HepG2 (cell line): ENCODE measurements around the gene CBR4. TPM values are rescaled to one million over a fixed set of nuclear protein-coding genes. Genes with fewer than 3 reads are reported as not detected.

Source experiments
- ATAC-seq: fragments of 200-7000 bp; cut with Tn5 transposase; 3 replicates; pipeline ENCODE4 v1.9.1; 2020; ENCODE audit warnings: mild to moderate bottlenecking, moderate library complexity
- BruUV-seq: library from RNA; stranded (reverse); fragments of 400-500 nt; replicated peaks from 2 replicates; lab custom pipeline; 2021; lab: Mats Ljungman, UMichigan
- CTCF ChIA-PET: fragments of 300-600 bp; formaldehyde crosslinking; extraction: SDS; loops from one replicate; lab custom pipeline; 2021; ENCODE audit warnings: low total read pairs, inconsistent platforms, low intra/inter-chr PET ratio; lab: Yijun Ruan, JAX
- POLR2A ChIA-PET: fragments of 350-600 bp; sonication (Branson Sonifier 250); formaldehyde crosslinking; loops from one replicate; lab custom pipeline; 2020; ENCODE audit warnings: antibody characterized with exemption, inconsistent platforms; lab: Yijun Ruan, JAX
- DNase-seq: peaks from one replicate; pipeline ENCODE4 v3.0.0-alpha.2; 2015; ENCODE audit warnings: low spot score
- FAIRE-seq: peaks from 3 replicates; lab custom pipeline; 2011; peaks lifted over from hg19 to GRCh38; lab: Jason Lieb, UNC
- H2AFZ ChIP-seq: one replicate; pipeline ENCODE4 v1.6.1; 2011; ENCODE audit warnings: low read length, inconsistent platforms
- H3K27ac ChIP-seq: fragments of 300-600 bp; 3 replicates; pipeline ENCODE4 v1.8.0; 2011; ENCODE audit warnings: mixed run types, mild to moderate bottlenecking, mixed read lengths, low read length, inconsistent platforms; ENCODE audit not compliant: insufficient read depth; ENCODE audit errors: extremely low read length
- H3K27me3 ChIP-seq, 2 experiments: fragments of 200-600 bp in 1 of 2; 2 replicates in 1 of 2; 3 replicates in 1 of 2; pipeline versions ENCODE4 v1.6.0 to v1.8.0; 2011; ENCODE audit warnings: low read length in 2 of 2, mild to moderate bottlenecking in 2 of 2, moderate library complexity in 2 of 2, inconsistent platforms in 1 of 2; ENCODE audit not compliant: insufficient read depth in 2 of 2, control insufficient read depth in 1 of 2
- H3K36me3 ChIP-seq, 2 experiments: fragments of 200-600 bp in 1 of 2; replicated peaks in 1 of 2; 2 replicates in 1 of 2; 3 replicates in 1 of 2; pipeline versions ENCODE4 v1.5.1 to v1.8.0; 2011; ENCODE audit warnings: low read length in 2 of 2, inconsistent platforms in 1 of 2; ENCODE audit not compliant: insufficient read depth in 2 of 2, control insufficient read depth in 1 of 2
- H3K4me1 ChIP-seq: 2 replicates; pipeline ENCODE4 v1.5.1; 2012; ENCODE audit warnings: low read length, inconsistent platforms; ENCODE audit not compliant: insufficient read depth
- H3K4me2 ChIP-seq: 2 replicates; pipeline ENCODE4 v1.6.0; 2011; ENCODE audit warnings: low read depth, low read length, inconsistent platforms
- H3K4me3 ChIP-seq, 3 experiments: fragments of 200-600 bp in 1 of 3; sonication (generic), shearing (Covaris generic) in 1 of 3; replicated peaks in 1 of 3; 2 replicates each; pipeline ENCODE4 v1.5.1; 2011 to 2016; ENCODE audit warnings: low read length in 3 of 3, inconsistent platforms in 2 of 3, low read depth in 2 of 3, mild to moderate bottlenecking in 2 of 3, control low read depth in 1 of 3, mixed read lengths in 1 of 3; ENCODE audit not compliant: insufficient read depth in 1 of 3
- H3K79me2 ChIP-seq: one replicate; pipeline ENCODE4 v1.6.1; 2011; ENCODE audit warnings: low read length, inconsistent platforms; ENCODE audit not compliant: insufficient read depth
- H3K9ac ChIP-seq: 2 replicates; pipeline ENCODE4 v1.6.0; 2011; ENCODE audit warnings: mild to moderate bottlenecking, low read depth, low read length, inconsistent platforms; ENCODE audit not compliant: insufficient read depth
- H3K9me3 ChIP-seq: 2 replicates; pipeline ENCODE4 v1.5.1; 2012; ENCODE audit warnings: mild to moderate bottlenecking, low read length
- H4K20me1 ChIP-seq: 2 replicates; pipeline ENCODE4 v1.6.0; 2011; ENCODE audit warnings: inconsistent platforms, mild to moderate bottlenecking, low read length, moderate library complexity; ENCODE audit not compliant: insufficient read depth
- CREB1 ChIP-seq, 2 experiments: fragments of 450-650 bp in 1 of 2; IDR thresholded peaks; 2 replicates each; pipeline ENCODE4 v1.6.1; 2016 to 2017; ENCODE audit warnings: control low read depth in 1 of 2, mild to moderate bottlenecking in 1 of 2, missing compliant biosample characterization in 1 of 2, missing genetic modification characterization in 1 of 2
- YEATS4 ChIP-seq: sonication (generic); formaldehyde crosslinking; IDR thresholded peaks from 2 replicates; pipeline ENCODE4 v1.4.0; 2020; ENCODE audit warnings: missing genetic modification reagents, borderline replicate concordance
- ZFP36L1 ChIP-seq: sonication (generic); formaldehyde crosslinking; IDR thresholded peaks from 2 replicates; pipeline ENCODE4 v1.8.0; 2022; ENCODE audit warnings: mild to moderate bottlenecking, missing genetic modification reagents, moderate library complexity
- ZNF160 ChIP-seq: sonication (generic); formaldehyde crosslinking; IDR thresholded peaks from 2 replicates; pipeline ENCODE4 v1.8.0; 2022; ENCODE audit warnings: mild to moderate bottlenecking, inconsistent platforms, missing genetic modification reagents
- ZNF296 ChIP-seq: sonication (generic); formaldehyde crosslinking; conservative IDR thresholded peaks from 2 replicates; pipeline ENCODE4 v1.5.0; 2020; ENCODE audit warnings: mild to moderate bottlenecking, missing genetic modification reagents
- ZNF30 ChIP-seq: sonication (generic); formaldehyde crosslinking; IDR thresholded peaks from 2 replicates; pipeline ENCODE4 v1.5.0; 2020; ENCODE audit warnings: mild to moderate bottlenecking, missing genetic modification reagents
- ZNF660 ChIP-seq: sonication (generic); formaldehyde crosslinking; IDR thresholded peaks from 2 replicates; pipeline ENCODE4 v1.5.1; 2020; ENCODE audit warnings: mild to moderate bottlenecking, low read depth, missing genetic modification reagents, borderline replicate concordance
- ZNF678 ChIP-seq: sonication (generic); formaldehyde crosslinking; IDR thresholded peaks from 2 replicates; pipeline ENCODE4 v1.4.0; 2020; ENCODE audit warnings: mild to moderate bottlenecking, missing genetic modification reagents
- ZNF713 ChIP-seq: sonication (generic); formaldehyde crosslinking; IDR thresholded peaks from 2 replicates; pipeline ENCODE4 v1.4.0; 2020; ENCODE audit warnings: mild to moderate bottlenecking, missing genetic modification reagents
- WGBS: methylation state at CpG from one replicate; pipeline ENCODE4 v1.1.6; 2017; ENCODE audit warnings: low lambda C conversion rate; 5-methylcytosine and 5-hydroxymethylcytosine counted together
- in situ Hi-C: cut with HindIII; loops from 2 replicates; pipeline ENCODE4 v1.10.0; 2017; ENCODE audit warnings: low pct_unique_long_range_greater_than_20kb; ENCODE audit not compliant: extremely low pct_ligation_motif_present
- intact Hi-C: fragments of 100-400 bp; cut with micrococcal nuclease; formaldehyde crosslinking; loops from one replicate; pipeline ENCODE4 v1.10.0; 2022; ENCODE audit not compliant: unreplicated experiment
- polyA plus RNA-seq, 8 experiments: library from polyadenylated mRNA; depleted of rRNA in 3 of 8; stranded (reverse) in 7 of 8; unstranded in 1 of 8; fragments of >200 nt; fragmentation: Illumina TruSeq in 4 of 8; extraction: Trizol in 4 of 8; gene quantifications; 2 replicates each; pipeline versions ENCODE4 v1.2.1 to v1.2.3, GENCODE V29; 2011 to 2016; ENCODE audit warnings: low read depth in 4 of 8, missing spikeins in 1 of 8, mixed read lengths in 1 of 8; ENCODE audit not compliant: insufficient read depth in 1 of 8
- total RNA-seq, 5 experiments: library from RNA; depleted of rRNA; stranded (reverse); fragments of >200 nt; fragmentation: Illumina TruSeq; extraction: Trizol; gene quantifications; 2 replicates each; pipeline ENCODE4 v1.2.3, GENCODE V29; 2016; ENCODE audit warnings: low read depth in 1 of 5
- TF ChIP-seq, protein P1 (sequence below): sonication (generic); formaldehyde crosslinking; IDR thresholded peaks from 2 replicates; pipeline ENCODE4 v1.8.0; 2022; ENCODE audit warnings: mild to moderate bottlenecking, missing genetic modification reagents; ENCODE audit not compliant: insufficient replicate concordance
- TF ChIP-seq, protein P2 (sequence below): sonication (generic); formaldehyde crosslinking; IDR thresholded peaks from 2 replicates; pipeline ENCODE4 v1.4.0; 2020; ENCODE audit warnings: missing genetic modification reagents
- TF ChIP-seq, protein P3 (sequence below): sonication (generic); IDR thresholded peaks from 2 replicates; pipeline ENCODE4 v1.6.1; 2016; ENCODE audit warnings: low read depth, borderline replicate concordance

CBR4 gene
- total and polyA plus RNA-seq, 2 of the 13 experiments (the other 11 are each of a cell fraction or from before 2014, with no cell fraction given) = 7.3 to 20.7 TPM

DNA sequence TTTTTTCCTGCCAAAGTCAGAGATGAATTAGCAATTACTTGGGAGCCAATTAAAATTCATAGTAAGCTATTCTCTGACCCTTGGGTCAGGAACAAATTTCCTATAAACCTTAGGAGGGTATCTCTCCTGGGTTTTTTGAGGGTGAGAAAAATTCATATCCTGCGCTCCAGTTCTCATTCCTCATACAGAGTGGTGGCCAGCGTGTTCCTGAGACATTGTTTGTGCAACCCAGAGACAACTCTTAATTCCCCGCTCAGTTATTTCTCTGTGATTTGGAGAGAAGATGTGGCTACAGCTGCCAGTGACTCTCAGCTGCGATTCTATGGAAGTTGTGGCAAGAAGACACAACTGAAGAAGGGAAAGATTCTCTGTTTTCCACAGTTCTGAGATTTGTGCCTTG is 37.9 kb upstream of the CBR4 start:
- CTCF ChIA-PET = no interaction called here

More for the DNA sequence above, 37.9 kb upstream of the CBR4 start:
- Histone ChIP-seq H3K27me3 (peaks cover 2 to 19% of the 10 kb centered on the region in 2 experiments; a peak in 4 of 5 replicates), H3K4me1 (peaks cover 14% of the 10 kb centered on the region; the same call in 1 of the 2 replicates), H3K36me3 (no peaks in the 10 kb centered on the region), H3K9ac (no peak overlapping the region), H3K79me2 (no peaks in the 10 kb centered on the region), H4K20me1 (no peaks in the 10 kb centered on the region), H3K9me3 (no peaks in the 10 kb centered on the region), H3K27ac (no peak overlapping the region), H3K4me2 (no peak overlapping the region), H2AFZ (no peak overlapping the region), H3K4me3 (no peak overlapping the region)
- no peak for FAIRE-seq
- 50% methylated on average over 4 of the region's 4 CpGs for WGBS
- intact Hi-C loops = no loop called here
- POLR2A ChIA-PET = no interaction called here
- in situ Hi-C loops = no loop called here
- no peak for TF ChIP-seq ZNF660
- TF ChIP-seq YEATS4 = no peak
- TF ChIP-seq, protein P1, sequence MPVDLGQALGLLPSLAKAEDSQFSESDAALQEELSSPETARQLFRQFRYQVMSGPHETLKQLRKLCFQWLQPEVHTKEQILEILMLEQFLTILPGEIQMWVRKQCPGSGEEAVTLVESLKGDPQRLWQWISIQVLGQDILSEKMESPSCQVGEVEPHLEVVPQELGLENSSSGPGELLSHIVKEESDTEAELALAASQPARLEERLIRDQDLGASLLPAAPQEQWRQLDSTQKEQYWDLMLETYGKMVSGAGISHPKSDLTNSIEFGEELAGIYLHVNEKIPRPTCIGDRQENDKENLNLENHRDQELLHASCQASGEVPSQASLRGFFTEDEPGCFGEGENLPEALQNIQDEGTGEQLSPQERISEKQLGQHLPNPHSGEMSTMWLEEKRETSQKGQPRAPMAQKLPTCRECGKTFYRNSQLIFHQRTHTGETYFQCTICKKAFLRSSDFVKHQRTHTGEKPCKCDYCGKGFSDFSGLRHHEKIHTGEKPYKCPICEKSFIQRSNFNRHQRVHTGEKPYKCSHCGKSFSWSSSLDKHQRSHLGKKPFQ = no peak
- TF ChIP-seq ZNF30 (CRISPR knock-in tag) = no peak
- no peak for TF ChIP-seq ZNF678 (CRISPR knock-in tag)
- TF ChIP-seq, protein P2, sequence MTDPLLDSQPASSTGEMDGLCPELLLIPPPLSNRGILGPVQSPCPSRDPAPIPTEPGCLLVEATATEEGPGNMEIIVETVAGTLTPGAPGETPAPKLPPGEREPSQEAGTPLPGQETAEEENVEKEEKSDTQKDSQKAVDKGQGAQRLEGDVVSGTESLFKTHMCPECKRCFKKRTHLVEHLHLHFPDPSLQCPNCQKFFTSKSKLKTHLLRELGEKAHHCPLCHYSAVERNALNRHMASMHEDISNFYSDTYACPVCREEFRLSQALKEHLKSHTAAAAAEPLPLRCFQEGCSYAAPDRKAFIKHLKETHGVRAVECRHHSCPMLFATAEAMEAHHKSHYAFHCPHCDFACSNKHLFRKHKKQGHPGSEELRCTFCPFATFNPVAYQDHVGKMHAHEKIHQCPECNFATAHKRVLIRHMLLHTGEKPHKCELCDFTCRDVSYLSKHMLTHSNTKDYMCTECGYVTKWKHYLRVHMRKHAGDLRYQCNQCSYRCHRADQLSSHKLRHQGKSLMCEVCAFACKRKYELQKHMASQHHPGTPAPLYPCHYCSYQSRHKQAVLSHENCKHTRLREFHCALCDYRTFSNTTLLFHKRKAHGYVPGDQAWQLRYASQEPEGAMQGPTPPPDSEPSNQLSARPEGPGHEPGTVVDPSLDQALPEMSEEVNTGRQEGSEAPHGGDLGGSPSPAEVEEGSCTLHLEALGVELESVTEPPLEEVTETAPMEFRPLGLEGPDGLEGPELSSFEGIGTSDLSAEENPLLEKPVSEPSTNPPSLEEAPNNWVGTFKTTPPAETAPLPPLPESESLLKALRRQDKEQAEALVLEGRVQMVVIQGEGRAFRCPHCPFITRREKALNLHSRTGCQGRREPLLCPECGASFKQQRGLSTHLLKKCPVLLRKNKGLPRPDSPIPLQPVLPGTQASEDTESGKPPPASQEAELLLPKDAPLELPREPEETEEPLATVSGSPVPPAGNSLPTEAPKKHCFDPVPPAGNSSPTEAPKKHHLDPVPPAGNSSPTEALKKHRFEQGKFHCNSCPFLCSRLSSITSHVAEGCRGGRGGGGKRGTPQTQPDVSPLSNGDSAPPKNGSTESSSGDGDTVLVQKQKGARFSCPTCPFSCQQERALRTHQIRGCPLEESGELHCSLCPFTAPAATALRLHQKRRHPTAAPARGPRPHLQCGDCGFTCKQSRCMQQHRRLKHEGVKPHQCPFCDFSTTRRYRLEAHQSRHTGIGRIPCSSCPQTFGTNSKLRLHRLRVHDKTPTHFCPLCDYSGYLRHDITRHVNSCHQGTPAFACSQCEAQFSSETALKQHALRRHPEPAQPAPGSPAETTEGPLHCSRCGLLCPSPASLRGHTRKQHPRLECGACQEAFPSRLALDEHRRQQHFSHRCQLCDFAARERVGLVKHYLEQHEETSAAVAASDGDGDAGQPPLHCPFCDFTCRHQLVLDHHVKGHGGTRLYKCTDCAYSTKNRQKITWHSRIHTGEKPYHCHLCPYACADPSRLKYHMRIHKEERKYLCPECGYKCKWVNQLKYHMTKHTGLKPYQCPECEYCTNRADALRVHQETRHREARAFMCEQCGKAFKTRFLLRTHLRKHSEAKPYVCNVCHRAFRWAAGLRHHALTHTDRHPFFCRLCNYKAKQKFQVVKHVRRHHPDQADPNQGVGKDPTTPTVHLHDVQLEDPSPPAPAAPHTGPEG (CRISPR knock-in tag) = no peak
- no peak for TF ChIP-seq ZFP36L1 (CRISPR knock-in tag)
- TF ChIP-seq, protein P3, sequence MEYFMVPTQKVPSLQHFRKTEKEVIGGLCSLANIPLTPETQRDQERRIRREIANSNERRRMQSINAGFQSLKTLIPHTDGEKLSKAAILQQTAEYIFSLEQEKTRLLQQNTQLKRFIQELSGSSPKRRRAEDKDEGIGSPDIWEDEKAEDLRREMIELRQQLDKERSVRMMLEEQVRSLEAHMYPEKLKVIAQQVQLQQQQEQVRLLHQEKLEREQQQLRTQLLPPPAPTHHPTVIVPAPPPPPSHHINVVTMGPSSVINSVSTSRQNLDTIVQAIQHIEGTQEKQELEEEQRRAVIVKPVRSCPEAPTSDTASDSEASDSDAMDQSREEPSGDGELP = no peak
- no peak for TF ChIP-seq ZNF160 (CRISPR knock-in tag)
- no peak for TF ChIP-seq ZNF296 (CRISPR knock-in tag)
- no peak for TF ChIP-seq CREB1 (IDR thresholded peaks at IDR 0.05)
- TF ChIP-seq CREB1 (CRISPR knock-in tag; IDR thresholded peaks at IDR 0.05) = no peak
- no peak for TF ChIP-seq ZNF713 (CRISPR knock-in tag)
- ATAC-seq = no peak
- no peak for DNase-seq
- BruUV-seq = no TSS peak
